NCI-H146 (cell line): ENCODE measurements around the gene NEK2.
"Not testable (repeated sequence)": the region's sequence is repeated elsewhere in the genome, so short reads cannot be mapped to it uniquely, and the experiment has no call there.

Source experiments
- DNase-seq: peaks from one replicate; lab custom pipeline; 2025; lab: John Stamatoyannopoulos, UW

The NEK2 gene

DNA sequence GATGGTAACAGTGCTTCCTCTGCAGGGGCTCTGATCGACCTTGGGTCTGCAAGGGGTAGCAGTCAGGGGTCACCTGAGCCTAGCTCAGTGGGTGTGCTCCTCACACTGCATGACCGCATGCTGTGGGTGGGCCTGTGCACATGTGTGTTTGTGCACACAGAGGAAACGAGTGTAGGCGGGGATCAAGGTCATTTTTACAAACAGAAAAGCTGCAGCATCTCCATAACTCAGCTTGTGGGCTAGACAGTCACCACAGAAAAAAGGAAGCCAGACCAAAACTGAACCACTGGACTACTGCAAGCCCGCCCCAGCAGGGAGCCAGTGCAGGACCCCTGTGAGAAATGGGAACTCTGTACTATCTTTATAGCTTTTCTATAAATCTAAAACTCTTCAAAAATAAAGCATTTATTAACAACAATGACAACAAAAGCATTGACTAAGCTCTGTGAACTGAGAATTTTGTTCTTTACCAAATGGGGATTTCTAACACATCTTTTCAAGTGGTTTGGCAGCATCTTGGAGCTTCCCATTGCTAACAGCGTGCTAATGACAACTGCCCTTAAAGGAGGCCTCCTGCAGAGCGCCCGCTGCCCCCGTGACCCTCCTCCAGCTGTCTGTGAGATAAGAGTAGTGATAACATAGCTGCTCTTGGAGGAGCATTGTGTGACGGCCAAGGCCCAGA is 19.9 kb upstream of the NEK2 start:
- peak; percentile 45 for DNase-seq

DNA sequence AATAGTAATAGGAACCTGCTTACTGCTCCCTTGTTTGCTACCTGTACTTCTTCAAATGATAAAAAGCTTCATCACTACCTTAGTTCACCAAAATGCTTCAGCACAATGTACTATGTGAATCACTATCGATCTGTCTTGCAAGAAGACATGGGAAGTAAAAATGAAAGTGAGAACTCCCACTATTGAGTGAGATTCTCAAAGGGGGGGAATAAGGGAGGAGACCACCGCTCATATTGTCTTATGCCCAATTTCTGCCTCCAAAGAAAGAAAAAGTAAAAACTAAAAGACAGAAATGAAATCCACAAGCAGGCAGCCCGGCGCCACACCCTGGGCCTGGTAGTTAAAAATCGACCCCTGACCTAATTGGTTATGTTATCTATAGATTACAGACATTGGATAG is 18.5 kb upstream of the NEK2 start:
- DNase-seq = not testable (repeated sequence)

DNA sequence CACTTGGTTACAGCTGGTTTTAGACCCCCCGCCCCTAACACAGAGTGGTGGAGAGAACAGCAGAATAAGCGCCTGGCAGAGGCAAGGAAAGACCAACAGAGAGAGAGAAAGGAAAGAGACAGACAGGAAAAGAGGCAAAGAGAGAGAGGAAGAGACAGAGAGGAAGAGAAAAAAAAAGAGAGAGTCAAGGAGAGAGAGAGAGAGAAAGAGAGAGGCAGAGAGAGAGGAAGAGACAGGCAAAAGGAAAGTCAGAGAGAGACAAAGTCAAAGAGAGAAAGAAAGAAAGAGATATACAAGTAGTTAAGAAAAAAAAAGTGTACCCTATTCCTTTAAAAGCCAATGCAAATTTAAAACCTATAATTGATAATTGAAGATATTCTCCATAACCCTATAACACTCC is 13.0 kb upstream of the NEK2 start:
- no peak for DNase-seq

DNA sequence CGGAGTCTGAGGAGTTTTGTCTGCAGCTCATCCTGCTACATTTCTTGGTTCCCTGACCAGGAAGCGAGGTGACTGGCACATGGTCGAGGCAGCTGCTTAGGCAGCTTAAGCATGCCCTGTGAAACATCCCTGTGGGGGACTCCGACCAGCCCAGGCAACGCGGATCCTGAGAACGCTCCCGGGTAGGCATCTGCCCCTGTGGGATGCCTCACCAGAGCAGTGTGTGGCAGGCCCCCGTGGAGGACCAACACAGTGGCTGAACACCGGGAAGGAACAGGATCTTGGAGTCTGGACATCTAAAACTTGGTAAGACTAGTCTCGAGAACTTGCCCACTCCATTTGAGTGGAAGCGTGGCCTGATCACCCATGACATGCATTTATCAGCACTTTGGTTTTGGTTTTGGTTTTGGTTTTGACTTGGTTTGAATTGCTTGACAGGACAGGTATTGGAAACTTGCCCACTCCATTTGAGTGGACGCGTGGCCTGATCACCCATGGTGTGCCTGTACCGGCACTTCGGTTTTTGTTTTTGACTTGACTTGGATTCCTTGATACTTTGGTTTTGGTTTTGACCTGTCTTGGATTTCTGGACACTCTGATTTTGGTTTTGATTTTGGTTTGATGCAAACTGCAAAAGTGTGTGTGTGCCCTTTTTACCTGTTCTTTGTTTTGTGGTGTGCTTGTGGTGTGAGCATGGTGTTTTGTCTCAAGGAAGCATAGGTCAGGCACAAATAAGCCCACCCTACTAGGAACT is 12.2 kb upstream of the NEK2 start:
- no peak for DNase-seq

DNA sequence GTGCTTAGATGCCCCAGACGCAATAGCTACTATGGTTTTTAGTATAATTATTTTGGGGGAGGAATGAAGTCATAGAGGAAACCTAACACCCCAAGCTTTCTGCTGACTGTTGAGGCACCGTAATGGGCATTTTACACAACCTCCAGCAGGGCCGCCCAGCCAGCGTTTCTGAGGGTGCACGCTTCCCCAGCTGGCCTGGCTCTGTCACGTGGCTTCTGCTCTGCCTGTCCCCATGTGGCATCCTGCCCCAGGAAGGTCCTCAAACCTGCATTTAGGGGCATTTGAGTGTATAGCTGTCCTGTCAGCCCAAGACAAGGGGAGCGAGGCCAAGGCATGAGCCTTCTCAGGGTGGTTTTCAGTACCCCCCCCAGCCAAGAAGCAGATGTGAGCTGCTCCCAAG is 10.4 kb upstream of the NEK2 start:
- no peak for DNase-seq

DNA sequence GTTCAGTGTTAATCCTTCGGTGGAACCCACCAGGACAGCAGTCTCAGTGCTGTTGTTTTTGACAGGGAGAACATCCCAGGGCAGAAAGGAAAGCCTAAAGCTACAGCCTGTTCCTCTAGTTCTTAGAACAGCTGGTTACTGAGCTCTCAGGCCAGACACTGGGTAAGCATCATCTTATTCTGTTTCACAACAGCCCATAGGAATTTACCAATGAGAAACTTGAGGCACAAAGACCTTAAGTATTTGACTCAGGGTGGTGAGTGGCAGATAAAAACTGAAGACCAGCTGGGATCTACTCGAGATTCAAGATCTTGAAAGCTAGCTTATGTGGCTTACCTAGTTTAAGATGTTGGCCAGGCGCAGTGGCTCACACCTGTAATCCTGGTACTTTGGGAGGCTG is 9.4 kb upstream of the NEK2 start:
- DNase-seq = no peak

DNA sequence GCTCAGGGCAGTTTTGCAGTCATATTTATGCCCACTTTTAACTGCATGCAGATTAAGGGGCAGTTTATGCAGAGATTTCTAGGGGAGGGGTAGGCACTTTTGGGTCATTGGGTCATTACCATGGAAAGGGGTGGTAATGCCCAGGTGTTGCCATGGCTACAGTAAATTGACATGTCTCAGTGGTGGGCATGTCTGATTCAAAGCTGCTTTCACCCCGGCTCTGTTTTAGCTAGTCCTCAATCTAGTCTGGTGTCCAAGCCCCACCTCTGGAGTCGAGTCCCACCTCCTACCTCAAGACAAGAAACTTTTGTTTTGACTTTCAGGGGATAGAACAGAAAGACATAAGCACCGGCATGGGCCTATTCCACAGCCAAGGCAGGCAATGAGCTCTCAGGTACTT is 8.9 kb upstream of the NEK2 start:
- DNase-seq = no peak

DNA sequence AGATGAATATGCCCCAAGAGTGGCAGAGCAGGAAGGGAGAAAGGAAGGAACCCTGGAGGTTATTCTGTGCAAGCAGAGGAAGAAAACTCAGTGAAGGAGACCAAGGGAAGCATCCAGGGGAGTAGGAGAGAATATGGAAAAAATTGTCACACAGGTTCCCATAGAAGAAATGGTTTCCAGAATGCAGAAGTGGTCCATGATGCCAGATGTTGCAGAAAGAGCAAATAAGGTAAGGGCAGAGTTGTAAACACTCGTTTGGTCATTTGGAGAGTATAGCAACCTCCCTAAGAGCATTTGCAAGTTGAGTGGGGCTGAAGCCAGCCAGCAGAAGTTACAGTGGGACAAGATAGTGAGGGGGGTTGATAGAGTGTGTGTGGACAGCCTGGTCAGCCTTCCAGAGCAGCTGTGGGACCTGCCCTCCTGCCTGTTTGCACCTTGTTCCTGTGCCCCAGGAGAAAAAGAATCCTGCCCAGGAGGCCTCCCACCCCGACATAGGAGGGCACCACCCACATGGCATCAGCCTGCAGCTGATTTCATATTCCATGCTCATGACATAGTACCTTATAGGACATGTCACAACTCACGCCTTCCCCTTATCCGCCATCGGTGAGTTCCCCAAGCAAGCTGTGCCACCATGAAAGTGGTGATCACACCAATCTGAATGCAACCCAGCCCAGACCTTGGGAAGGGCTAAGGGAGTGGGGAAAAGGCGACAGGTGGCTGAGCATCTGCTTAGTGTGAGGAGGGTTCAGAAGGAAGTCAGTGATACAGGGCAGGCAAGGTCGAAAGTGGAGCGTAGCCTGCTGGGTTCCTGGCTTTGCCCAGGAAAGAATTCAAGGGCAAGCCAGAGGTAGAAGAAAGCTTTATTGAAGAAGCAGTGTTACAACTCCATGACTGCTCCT is 8.2 kb upstream of the NEK2 start:
- no peak for DNase-seq

DNA sequence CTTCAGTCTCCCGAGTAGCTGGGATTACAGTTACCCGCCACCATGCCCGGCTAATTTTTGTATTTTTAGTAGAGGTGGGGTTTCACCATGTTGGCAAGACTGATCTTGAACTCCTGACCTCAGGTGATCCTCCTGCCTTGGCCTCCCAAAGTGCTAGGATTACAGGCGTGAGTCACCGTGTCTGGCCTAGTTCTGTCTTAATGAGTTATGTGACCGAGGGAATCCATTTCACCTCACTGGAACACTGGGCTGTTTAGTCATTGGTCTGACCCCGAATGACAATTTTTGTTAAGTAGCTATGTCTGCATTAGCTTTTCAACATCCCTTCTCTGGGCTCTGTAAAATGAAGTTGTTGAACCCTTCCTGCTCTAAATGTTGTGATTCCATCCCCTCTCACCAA is 6.8 kb upstream of the NEK2 start:
- not testable (repeated sequence) for DNase-seq

DNA sequence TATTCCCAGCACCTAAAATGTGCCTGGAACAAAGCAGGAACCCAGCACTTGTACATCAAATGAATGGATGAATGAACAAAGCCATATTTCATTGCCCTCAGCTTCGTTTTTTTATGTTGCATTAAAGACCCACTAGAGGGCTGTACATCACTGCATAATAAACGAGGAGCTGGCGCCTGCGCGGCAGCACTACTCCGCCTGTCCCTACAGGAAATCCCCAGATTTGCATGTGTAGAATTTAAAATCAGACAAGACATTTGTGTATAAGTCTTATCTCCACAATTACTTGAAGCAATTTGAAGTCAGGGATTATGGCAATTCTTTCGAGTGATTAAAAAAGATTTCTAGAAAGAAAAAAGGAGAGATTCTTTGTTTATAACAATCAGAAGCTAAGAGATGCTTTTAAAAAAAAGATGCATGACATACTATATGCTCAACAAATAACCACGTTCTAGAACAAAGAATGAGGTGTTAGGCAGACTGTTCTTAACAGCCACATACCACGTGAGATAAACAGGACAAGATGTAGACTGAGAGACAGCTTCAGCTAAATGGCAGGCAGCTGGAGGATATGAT is 5.4 kb upstream of the NEK2 start:
- peak; percentile 88 for DNase-seq

DNA sequence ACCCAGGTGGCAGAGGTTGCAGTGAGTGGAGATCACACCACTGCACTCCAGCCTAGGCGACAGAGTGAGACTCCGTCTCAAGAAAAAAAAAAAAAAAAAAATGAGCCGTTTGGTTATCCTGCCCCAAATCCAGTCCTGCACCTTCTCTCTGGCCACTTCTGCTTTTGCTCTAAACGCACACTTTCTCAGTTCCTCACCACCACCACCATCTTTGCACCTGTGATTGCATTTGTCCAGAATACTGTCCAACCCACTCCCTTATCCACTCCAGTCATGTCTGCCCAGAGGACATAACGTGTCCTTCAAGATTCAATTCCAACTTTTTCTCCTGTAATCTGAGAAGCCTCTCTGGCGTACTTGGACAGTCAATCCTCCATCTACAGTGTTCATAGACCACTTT is 2.2 kb upstream of the NEK2 start:
- no peak for DNase-seq

DNA sequence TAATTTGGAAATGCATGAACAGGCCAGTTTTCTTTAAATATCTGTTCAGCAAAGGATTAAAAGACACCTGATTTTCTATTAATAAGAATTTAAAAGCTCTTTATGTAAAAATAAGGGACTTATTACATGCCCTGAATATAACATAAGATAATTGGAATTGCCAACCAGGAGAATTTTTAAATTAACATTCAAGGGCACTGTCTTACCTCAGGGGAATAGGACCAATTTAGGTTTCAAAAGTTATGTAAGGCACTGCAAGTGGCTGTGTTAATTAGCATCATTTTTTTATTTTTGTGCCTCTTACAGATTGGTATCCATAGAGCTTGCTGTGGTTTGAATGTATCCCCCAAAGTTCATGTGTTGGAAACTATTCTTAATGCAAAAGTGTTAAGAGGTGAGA is 1.3 kb upstream of the NEK2 start:
- DNase-seq = no peak

DNA sequence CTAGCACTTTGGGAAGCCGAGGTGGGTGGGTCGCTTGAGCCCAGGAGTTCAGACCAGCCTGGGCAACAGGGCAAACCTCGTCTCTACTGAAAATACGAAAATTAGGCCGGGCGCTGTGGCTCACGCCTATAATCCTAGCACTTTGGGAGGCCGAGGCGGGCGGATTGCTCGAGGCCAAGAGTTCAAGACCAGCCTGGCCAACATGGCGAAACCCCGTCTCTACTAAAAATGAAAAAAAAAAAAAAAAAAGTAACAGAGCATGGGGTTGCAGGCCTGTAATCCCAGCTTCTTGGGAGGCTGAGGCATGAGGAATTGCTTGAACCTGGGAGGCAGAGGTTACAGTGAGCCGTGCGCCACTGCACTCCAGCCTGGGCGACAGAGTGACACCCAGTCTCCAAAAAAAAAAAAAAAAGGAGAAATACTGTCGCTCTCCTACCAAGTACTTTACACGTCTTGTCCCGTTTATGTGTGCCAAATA is 724 bp upstream of the NEK2 start:
- DNase-seq = no peak

DNA sequence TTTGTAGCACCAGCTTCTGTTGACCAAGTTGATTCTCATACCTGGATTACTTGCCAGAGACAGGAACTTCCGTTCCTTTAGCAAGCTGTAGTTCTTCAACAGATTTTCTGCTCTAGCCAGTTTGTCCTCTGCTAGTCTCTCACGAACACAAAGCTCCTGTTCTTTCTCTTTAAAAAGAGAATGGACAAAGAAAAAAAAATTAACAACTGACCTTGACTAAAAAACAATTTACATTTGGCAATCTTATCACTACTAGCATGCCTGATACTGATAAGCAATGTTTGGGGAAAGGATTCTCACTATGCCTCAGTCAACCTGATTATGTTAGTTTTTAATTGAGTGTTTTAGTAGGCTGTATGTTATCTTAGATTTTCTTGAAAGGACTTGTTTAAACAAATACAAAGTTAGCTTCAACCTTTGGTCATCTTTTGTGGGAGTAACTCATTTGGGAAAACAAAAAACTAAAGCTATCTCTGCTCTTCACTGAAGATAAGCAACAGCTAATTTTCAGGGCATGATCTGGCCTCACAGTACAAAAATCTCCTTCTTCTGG is 8.3 kb downstream of the NEK2 start:
- DNase-seq = no peak

DNA sequence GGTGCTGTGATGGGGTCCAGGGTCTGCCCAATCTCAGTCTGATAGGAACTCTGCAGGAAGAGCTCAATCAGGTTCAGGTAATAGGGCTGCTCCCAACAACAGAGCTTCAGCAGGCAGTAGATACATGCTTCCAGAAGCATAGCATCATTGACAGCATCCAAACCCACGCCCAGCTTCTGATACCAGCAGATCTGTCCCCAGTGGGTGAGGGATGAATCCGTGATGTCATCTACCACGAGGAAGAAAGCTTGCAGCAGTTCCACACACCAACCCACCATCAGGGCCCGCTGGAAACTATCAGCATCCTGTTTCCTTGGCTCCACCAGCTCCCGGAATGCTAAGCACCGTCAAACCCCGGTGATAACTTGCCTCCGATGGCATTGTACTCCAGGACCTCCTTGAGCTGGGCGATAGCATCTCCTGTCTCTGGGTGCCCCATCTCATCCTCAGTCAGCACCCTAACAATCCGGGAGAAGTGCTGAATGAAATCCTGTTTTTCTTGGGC is 14.7 kb downstream of the NEK2 start:
- no peak for DNase-seq

DNA sequence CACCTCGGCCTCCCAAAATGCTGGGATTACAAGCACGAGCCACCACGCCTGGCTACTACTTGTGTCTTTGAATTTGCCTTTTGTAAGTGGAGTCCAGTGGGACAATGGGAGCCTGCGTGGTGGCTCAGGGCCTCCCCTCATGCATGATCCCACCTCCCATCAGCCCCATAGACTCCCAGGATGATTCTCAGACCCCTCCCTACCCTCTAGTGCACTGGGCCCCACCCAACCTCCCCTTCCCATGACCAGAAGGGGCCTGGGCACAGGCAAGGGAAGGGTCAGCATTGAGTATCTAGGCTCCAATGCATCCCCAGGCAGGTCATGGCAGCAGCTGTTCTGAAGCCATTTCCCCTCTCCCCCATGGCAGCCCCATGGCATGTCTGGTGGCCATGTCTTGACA is 18.7 kb downstream of the NEK2 start:
- no peak for DNase-seq

DNA sequence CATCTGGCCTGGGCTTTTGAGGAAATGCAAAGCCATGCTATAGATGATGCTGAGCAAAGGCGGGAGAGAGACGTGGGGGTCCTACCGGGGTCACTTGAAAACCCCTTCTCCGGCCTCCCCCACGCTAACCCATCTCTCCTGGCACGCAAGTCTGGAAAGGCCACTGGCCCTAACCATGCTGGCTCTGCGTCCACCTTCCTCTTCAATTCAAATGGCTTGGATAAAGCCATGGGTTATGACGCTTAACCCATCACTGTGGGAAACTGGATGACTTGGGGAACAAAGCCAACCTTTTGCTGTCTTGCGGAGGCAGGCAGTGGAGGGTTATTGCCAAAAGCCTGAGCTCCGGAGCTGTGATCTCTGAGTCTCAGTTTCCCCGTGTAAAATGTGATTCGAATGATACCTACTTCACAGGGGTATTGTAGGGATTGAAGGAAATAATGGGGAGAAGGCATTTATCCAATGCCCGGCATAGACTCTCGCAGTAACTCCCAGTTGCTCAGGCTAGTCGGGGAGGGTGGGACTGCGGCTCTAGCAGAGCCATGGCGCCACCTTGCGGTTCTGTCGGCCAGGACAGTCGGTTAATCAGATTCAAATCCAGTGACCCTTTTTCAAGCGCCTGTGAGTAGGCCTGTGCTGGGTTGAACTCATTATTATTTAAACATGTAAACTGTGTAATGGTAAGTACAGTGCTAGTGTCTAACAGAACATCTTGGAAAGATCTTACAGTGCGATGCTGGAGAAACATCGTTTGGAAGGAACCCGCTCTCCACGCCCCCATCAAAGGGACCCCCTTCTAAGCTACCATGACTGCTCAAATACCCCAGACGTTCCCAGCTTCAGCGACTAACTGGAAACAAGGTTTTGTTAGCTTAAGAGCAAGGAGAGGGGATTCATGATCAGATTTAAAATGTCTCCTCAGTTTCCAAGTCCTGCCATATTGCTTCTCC is 20.3 kb downstream of the NEK2 start:
- DNase-seq = peak; percentile 81

DNA sequence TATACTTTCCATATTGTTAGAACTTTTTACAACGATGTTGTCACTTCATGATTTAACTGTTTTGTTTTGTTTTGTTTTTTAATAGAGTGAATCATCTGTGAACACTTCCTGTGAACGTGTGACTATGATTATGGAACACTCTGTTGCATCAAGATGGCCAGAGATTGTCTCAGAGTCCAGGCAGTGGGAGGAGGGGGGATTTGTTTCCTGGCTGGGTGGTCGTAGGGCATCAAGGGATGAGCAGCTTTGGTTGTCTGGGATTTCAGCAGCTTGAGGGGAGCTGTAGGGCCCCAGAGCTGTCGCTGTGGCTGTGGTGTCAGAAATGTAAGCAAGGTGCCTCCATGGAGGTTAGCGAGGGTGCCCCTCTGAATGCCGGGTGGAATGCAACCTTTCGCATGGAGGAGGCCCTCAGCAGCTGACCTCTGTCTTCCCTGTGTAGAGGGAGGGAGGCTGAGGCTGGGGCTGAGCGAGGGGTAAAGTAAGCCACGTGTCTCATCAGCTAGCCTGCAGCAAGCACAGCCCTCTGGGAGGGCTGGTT is 21.4 kb downstream of the NEK2 start:
- no peak for DNase-seq

DNA sequence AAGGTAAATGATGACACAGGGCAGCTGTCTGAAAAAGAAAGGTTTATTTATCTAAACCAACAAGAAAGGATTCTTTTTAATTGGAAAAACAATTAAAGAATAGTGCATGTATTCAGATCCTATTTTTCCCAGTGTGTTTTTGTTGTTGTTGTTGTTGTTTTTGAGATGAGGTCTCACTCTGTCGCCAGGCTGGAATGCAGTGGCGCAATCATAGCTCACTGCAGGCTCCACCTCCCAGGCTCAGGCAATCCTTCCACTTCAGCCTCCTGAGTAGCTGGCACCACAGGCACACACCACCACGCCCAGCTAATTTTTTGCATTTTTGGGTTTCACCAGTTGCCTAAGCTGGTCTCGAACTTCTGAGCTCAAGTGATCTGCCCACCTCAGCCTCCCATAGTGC is 22.1 kb downstream of the NEK2 start:
- DNase-seq = no peak

DNA sequence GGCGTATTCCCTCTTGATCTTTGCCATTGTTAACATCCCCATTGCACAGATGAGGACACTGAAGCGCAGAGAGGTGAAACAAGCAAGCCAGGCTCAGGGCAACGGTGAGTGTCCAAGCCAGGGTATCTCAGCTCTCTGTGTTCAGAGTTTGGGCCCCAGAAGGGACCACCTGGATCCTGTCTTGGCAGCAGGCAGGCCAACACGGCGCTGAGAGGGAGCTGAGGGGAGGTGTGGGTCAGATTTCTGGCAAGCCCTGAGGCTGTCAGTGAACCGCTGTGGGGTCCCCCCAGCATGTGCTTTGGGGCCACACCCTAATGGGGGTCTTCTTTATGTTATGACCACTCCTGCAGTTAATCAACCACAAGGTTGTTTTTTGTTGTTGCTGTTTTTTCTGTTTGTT is 23.1 kb downstream of the NEK2 start:
- DNase-seq = no peak
